Measurements from ENCODE around the gene U2AF1.
"Not testable (repeated sequence)": the region's sequence is repeated elsewhere in the genome, so short reads cannot be mapped to it uniquely, and the experiment has no call there.

Gene U2AF1

DNA sequence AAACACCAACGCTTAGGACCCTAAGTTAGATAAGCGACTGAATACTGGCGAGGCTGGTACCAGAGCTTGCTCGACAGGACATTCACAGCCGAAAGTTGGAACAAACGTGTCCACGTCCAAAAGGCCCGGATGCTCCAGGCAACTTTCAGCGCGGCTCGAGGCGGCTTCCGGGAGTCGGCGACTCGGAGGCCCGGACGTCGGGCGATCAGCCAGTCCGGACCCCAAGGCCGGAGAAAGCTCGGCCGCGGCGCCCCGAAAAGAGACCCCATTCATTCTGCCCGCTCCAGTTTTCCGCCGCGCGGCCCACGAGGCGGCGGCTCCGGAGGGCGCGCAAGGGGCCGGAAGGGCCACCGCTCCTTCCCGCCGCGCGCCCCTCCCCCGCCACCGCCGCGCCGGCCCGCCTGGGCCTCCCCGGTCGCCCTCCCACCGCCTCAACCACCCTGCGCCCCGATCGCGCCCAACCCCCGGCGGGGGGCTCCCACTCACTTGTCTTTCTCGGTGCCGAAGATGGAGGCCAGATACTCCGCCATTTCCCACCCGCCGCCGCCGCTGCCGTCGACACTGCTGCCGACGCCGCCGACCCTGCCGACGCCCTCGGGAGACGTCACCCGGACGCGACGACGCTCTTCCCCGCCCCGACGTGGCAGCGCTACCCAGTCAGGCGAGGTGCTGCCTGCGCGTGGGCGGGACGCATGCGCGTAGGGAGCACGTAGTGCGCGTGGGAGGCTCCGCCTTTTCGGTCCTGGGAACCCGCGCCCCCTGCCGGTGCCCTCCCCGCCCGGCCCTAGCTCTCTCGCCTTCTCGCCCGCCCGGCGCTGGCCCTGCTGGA, at the start of gene U2AF1:
TSS of gene U2AF1 (minus strand) at position 606 of the 829 bp plus-strand sequence. CDS start at position 530, 76 bp downstream.
- peak; percentile 79 for DNase-seq

- DNase-seq: not testable (repeated sequence)
Measured at GRCh38 chr21:43153601-43154000, 46.2 kb upstream of the U2AF1 start.

- not testable (repeated sequence) for DNase-seq
Measured at GRCh38 chr21:43149344-43149743, 42.0 kb upstream of the U2AF1 start.

DNA sequence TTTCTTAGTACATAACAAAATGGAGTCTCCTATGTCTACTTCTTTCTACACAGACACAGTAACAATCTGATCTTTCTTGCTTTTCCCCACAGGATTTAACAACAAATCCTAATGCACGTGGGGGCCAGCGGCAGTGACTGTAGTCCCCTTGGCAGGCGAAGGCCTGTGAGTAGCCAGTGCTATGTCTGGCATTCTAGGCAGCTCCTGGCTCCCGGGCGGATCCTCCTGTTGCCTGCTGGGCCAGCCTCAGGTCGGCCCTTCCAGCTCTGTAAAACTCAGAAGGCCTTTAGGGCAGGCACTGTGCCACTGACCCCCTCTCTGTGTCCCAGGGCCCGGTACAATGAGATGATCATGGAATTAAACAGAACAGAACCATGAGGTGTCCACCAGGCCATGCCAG, 40.6 kb upstream of the U2AF1 start:
- DNase-seq: not testable (repeated sequence)

DNA sequence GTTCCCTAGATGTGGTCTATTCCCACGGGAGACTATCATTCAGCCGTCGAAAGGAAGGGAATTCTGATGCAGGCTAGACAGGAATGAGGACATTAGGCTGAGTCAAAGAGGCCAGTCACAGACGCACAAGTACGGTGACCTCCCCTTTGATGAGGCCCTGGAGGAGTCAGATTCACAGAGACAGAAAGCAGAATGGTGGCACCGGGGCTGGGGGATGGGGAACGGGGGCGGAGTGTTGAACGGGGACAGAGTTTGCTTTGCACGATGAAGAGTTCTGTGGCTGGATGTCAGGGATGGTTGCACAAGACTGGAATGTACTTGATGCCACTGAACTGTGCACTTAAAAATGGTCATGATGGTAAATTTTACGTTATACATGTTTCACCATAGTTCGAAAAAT, 39.3 kb upstream of the U2AF1 start:
- DNase-seq: not testable (repeated sequence)

DNA sequence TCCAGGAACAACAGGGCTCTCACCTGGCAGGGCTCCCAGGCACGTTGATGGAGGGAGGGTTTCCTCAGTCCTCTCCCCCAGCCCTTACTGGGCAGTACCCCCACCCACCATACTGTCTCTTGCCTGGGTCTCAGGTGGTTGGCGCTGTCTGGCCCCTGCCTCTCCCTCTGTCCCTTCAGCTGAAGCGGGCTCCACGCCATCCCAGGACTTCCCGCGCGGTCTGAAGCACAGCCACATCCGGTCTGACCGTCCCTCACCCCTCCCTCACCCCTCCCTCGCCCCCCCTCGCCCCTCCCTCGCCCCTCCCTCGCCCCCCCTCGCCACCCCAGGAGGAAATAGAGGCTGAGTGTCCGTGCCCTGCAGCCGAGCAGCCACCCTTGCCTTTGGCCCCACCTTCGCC, 34.0 kb upstream of the U2AF1 start:
- DNase-seq: not testable (repeated sequence)

GRCh38 chr21:43138944-43139343, 31.6 kb upstream of the U2AF1 start:
- DNase-seq: not testable (repeated sequence)

GRCh38 chr21:43134520-43134919, 27.1 kb upstream of the U2AF1 start:
- DNase-seq: not testable (repeated sequence)

DNA sequence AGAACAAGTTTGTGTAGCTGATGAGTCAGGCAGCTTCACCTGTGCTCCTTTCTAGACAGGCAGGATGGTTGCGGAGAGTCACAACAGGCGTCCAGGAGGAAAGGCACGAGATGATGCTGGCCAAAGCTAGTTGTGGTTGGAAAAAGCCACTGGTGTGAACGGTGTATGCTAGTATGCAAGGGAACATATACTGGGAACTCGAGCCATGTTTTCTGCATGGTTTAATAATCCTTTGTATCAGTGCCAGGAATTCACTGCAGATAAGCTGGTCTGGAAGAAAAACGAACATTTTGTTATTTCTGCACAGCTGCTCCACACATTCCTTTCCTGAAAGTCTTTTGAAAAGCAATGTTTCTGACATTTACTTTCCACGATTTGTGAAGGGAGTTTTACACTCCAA, 22.7 kb upstream of the U2AF1 start:
- not testable (repeated sequence) for DNase-seq

DNA sequence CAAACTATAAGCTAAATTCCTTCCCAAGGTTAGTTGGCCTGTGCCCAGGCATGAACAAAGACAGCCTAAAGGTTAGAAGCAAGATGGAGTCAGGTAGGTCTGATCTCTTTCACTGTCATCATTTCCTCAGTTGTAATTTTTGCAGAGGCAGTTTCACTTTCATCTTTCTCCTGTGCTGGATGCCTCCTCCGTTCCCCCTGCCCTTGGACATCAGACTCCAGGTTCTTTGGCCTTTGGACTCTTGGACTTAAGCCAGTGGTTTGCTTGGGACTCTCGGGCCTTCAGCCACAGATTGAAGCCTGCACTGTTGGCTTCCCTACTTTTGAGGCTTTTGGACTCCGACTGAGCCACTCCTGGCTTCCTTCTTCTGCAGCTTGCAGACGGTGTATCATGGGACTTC, 8.6 kb upstream of the U2AF1 start:
- DNase-seq: not testable (repeated sequence)

DNA sequence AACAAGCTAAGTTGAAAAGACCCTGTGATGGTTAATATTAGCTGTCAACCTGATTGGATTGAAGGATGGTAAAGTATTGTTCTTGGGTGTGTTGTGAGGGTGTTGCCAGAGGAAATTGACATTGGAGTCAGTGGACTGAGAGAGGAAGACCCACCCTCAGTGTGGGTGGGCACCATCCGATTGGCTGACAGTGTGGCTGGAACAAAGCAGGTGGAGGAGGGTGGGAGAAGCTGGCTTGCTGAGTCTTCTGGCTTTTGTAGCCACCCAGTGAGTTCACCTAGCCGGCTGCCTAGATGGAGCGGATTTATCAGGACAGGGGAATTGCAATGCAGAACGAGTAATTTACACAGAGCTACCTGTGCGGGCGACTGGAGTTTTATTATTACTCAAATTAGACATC, 7.1 kb upstream of the U2AF1 start:
- not testable (repeated sequence) for DNase-seq

- not testable (repeated sequence) for DNase-seq
Measured at GRCh38 chr21:43109006-43109405, 1.6 kb upstream of the U2AF1 start.

DNA sequence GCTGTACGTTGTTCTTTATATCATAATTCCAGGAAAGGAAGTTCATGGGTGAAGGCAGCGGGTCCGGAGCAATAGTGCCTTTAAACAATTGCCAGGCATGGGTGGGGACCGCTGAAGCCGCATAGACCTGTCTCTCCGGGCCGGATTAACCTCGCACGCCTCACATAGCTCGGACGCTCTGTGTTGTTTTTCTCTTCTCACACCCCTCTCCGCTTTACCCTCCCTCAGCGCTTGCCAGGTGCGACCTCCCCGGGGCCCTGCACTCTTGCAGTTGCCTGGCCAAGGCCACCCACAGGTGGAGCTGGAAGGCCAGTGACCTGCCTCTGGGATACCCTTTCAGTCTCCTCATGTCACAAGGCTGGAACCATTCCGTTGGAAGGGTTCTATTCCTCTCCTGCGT, 807 bp upstream of the U2AF1 start:
- not testable (repeated sequence) for DNase-seq

- not testable (repeated sequence) for DNase-seq
Measured at GRCh38 chr21:43107794-43108137, 396 bp upstream of the U2AF1 start.

GRCh38 chr21:43104642-43105041, 2.7 kb downstream of the U2AF1 start:
- DNase-seq: not testable (repeated sequence)

- not testable (repeated sequence) for DNase-seq
Measured at GRCh38 chr21:43102281-43102680, 5.1 kb downstream of the U2AF1 start.

DNA sequence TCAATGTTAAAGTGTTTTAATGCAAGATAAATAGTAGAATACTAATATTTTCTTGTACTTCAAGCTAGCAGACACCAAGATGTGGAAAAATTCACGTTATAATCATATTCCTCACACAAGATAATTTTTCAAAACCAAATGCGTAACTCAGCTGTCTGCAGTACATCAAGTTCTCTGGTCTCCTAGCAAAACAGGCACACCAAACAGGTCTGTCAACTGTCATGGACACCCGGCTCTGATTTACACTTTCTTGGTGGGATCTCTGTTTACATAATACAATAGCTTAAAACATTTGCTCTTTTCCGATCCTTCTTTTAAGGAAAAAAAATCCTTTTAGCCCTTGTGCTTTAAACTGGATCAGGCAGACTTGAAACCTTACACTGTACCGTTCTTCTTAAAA, 5.7 kb downstream of the U2AF1 start:
- not testable (repeated sequence) for DNase-seq

GRCh38 chr21:43101000-43101399, 6.4 kb downstream of the U2AF1 start:
- not testable (repeated sequence) for DNase-seq

DNA sequence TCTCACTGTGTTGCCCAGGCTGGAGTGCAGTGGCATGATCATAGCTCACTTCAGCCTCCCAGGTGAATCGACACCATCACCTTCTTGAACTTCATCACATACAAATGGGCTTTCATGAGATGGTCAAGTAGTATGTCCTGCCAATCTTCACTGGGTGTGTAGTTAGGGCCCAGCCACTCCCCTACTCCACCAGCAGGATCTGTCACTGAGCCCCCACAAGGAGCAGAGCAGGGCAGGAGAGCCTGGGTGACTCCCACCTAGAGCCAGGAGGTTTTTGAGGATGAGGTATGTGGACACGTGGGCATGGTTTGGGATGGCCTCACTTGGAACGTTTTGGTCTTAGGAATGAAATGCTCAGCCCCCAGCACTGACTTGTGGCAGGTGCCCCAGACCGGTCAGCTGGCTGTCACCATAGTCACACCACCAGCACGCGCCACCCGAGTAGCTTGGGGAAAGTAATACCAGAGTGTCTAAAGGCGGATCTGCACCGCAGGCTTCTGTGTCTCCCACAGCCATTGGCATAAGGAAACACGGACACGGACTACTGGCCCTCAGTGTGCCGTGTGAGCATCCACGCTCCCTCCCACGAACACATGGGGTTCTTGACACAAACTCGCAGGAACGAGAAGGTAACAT, 15.3 kb downstream of the U2AF1 start:
- DNase-seq: not testable (repeated sequence)

DNA sequence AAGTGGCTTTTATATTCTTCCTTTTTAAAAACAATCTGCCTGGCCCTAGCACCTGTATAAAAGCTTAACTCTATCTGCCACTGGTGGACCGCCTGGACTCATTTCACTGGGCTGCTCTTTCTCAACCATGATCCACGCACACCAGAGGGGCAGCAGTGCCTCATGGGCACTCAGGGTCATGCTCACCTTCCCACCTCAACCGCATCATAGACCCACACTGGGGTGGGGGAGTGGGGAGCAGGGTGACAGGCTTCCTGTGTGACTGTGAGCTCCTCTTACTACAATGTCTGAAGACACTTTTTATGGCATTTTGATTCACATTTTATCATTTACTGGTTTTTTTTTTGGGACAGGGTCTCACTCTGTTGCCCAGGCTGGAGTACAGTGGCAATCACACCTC, 16.4 kb downstream of the U2AF1 start:
- not testable (repeated sequence) for DNase-seq

DNA sequence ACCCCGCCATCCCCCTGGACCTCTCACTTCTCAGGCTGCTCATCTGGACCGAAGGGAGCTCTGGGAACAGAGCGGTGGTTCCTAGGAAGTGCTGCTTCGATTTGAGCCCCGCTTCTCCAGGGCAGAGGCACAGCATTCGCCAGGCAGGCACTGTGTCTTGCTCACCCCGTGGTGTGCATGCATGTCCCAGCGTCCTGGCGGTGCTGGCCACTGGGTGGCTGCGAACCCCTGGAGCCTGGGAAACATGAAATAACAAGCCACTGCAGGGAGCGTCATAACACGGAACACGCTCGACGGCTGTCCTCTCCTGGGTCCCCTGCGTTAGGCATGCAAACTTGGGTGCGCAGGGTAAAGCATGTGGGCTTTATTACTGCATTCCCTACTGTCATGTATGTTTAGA, 17.9 kb downstream of the U2AF1 start:
- DNase-seq: not testable (repeated sequence)

GRCh38 chr21:43082587-43083300, 24.6 kb downstream of the U2AF1 start:
- DNase-seq: not testable (repeated sequence)

GRCh38 chr21:43076643-43077042, 30.7 kb downstream of the U2AF1 start:
- not testable (repeated sequence) for DNase-seq

All from stimulated activated CD8-positive, alpha-beta memory T cell treated with anti-CD3 and anti-CD28 coated beads, Interleukin-4, amount 100 ng/mL, for 48 hours (primary cell).